22Rv1 (cell line): ENCODE data around the gene WWP2.

Source experiments
- H3K27ac ChIP-seq: fragments of 450-650 bp; 2 replicates; pipeline ENCODE4 v1.5.1; 2017
- CTCF ChIP-seq: fragments of 450-650 bp; IDR thresholded peaks from 2 replicates; pipeline ENCODE4 v1.5.1; 2017; ENCODE audit warnings: mild to moderate bottlenecking
- ZFX ChIP-seq: fragments of 450-650 bp; IDR thresholded peaks from 2 replicates; pipeline ENCODE4 v1.6.1; 2017; ENCODE audit warnings: antibody characterized with exemption, borderline replicate concordance

WWP2 gene

GRCh38 chr16:69925311-69925710, 163.2 kb downstream of the WWP2 start:
- no peak for TF ChIP-seq CTCF
- no peak for TF ChIP-seq ZFX
- H3K27ac ChIP-seq = no peak overlapping the region

DNA sequence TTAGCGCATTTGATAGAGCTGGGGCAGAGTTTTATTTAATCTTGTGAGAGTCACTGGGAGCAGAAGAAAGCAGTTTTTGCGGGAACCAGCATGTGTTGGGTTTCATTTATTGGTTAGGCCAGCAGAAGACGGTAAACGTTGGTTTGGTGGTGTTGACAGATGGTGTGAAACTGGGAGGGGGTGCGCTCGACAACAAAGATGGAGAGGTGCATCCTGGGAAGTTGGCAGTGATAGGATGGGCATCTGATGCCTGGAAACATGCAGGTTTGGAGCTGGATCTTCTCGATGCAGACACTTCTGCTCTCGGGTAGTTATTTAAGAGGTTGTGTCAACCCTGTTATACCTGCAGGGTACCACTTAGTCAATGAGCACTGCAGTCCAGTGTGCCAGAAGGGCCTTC, 164.1 kb downstream of the WWP2 start:
- H3K27ac ChIP-seq = no peak overlapping the region
- TF ChIP-seq ZFX (no peak), CTCF (no peak)

GRCh38 chr16:69927056-69927757, 165.1 kb downstream of the WWP2 start:
- H3K27ac ChIP-seq = no peak overlapping the region
- no peak for TF ChIP-seq ZFX
- no peak for TF ChIP-seq CTCF

DNA sequence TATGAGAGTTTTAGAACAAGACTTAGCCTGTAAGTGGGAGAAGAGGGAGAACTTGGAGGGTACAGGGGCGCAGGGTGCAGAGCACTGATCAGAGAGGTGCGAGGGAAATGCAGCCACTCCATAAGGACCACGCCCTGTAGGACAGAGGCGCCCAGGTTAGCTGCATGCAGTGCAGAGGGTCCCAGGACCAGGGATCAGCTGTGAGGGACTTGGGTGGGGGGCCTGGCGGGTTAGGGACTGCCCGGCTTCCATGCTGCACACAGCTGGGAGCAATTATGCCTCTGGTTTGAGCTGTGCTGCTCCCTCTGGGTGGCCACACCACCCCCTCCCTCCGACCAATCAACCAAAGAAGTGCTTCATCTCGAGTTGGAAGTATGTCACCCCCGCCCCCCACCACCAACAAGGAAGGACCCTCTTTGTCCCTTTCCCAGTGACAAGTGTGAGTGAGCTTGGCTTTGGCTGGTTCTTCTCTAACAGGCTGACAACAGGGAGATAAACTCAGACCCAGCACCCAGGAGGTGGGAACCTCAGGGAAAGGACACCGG, 166.8 kb downstream of the WWP2 start:
- no peak for TF ChIP-seq ZFX
- no peak for TF ChIP-seq CTCF
- H3K27ac ChIP-seq = no peak overlapping the region

DNA sequence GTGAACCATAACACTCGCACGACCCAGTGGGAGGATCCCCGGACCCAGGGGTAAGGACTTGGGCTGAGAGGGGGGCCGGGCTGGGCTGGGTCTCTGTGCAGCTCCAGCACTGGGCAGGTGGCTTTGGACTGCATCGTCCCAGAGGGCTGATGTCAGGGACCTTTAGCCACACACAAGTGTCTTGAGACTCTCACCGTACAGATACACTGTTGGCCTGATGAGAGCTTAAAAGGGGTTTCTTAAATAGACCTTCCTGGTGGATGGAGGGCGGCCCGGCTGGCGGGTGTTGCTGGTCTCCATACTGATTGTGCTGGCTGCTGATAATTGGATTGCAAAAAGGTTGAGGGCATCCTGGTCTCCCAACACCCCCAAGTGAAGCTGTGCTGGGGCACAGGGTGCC, 167.3 kb downstream of the WWP2 start:
- TF ChIP-seq CTCF (no peak), ZFX (no peak)
- H3K27ac ChIP-seq = no peak overlapping the region

DNA sequence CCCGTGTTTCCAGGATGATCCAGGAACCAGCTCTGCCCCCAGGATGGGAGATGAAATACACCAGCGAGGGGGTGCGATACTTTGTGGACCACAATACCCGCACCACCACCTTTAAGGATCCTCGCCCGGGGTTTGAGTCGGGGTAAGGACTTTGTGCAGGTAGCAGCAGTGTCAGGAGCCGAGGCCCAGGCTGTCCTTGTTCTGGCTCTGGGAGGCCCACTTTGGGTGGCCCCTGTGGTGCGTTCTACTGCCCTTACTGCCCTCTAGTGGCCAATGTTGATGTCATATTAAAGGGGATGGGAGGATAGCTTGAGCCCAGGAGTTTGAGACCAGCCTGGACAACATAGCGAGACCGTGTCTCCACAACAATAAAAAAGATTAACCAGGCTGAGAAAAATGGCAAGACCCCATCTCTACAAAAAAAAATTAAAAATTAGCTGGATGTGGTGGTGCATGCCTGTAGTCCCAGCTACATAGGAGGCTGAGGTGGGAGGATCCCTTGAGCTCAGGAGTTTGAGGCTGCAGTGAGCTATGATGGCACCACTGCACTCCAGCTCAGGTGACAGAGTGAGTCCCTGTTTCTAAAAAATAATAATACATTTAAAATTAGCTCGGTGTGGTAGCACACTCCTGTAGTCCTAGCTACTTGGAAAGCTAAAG, 168.1 kb downstream of the WWP2 start:
- TF ChIP-seq ZFX (no peak), CTCF (peak; percentile 89)
- no peak overlapping the region for H3K27ac ChIP-seq

DNA sequence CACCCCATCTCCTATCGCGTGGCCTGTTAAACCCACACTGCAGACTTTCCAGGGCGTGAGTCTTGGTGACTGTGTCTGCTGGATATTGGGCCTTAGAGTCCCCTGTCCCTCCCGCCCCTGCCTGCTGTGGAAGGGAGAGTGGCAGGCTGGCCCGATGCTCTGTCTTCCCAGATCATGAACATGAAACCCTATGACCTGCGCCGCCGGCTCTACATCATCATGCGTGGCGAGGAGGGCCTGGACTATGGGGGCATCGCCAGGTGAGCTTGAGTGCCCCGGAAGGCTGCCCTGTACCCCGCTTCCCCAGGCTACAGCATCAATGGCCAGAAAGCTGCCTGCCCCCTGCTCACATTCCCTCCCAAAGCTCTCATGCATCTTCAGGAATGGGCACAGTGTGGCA, 169.5 kb downstream of the WWP2 start:
- TF ChIP-seq ZFX = no peak
- TF ChIP-seq CTCF = no peak

More for the DNA sequence above, 169.5 kb downstream of the WWP2 start:
- no peak overlapping the region for H3K27ac ChIP-seq
